Tibial nerve (tissue), 4 donors: ENCODE results near the gene YWHAG.

Experiments used
- EP300 ChIP-seq, 2 donors: sonication (generic); formaldehyde crosslinking; IDR thresholded peaks; one replicate each; pipeline ENCODE4 v1.6.1; 2017; ENCODE audit warnings: antibody characterized with exemption in 2 of 2, mild to moderate bottlenecking in 1 of 2
- TF ChIP-seq, protein P1 (sequence below), 5 experiments: fragments of 200-600 bp in 3 of 5; fragments of 450-650 bp in 2 of 5; sonication (generic) in 3 of 5; IDR thresholded peaks; one replicate each; pipeline ENCODE4 v1.5.1; 2016 to 2019; ENCODE audit warnings: antibody characterized with exemption in 5 of 5, mild to moderate bottlenecking in 3 of 5, moderate library complexity in 2 of 5

DNA sequence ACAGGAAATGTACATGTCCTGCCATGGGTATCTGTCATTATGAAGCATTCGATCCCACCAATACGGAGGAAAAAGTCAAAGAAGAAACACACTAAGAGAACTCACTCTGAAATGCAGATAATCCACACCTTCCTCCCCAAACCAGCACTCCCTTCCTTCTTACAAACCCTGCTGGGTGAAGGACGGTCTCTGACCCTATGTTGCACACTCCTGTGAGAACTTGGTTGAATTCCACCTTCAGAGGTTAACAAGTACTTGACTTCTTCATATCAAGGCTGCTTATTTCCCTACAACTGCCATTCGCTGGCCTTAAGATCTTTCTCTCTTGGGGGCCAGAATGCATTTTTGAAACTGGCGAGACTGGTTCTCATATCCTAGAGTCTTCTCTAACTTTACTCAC is 16.6 kb downstream of the YWHAG start:
- TF ChIP-seq, protein P1, sequence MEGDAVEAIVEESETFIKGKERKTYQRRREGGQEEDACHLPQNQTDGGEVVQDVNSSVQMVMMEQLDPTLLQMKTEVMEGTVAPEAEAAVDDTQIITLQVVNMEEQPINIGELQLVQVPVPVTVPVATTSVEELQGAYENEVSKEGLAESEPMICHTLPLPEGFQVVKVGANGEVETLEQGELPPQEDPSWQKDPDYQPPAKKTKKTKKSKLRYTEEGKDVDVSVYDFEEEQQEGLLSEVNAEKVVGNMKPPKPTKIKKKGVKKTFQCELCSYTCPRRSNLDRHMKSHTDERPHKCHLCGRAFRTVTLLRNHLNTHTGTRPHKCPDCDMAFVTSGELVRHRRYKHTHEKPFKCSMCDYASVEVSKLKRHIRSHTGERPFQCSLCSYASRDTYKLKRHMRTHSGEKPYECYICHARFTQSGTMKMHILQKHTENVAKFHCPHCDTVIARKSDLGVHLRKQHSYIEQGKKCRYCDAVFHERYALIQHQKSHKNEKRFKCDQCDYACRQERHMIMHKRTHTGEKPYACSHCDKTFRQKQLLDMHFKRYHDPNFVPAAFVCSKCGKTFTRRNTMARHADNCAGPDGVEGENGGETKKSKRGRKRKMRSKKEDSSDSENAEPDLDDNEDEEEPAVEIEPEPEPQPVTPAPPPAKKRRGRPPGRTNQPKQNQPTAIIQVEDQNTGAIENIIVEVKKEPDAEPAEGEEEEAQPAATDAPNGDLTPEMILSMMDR (IDR thresholded peaks at IDR 0.05): no peak
- TF ChIP-seq EP300 (IDR thresholded peaks at IDR 0.05): no peak
